ENCODE data around the gene APEX1.

- TF ChIP-seq GATA3 (IDR thresholded peaks at IDR 0.05; ENCODE audit: low read depth, low read length) (no peak), GATA2 (IDR thresholded peaks at IDR 0.05; ENCODE audit: low read depth, low read length) (no peak)
Measured at GRCh38 chr14:20454516-20455354, at the start of gene APEX1, which contains the start of gene OSGEP.

All from SH-SY5Y (cell line).